HG03571 (cell line): Measurements from ENCODE around the gene EHBP1L1.
A peak's percentile ranks its signal among the peaks of the same experiment; 100 is the strongest.

Source experiments
- ATAC-seq: cut with Tn5 transposase; IDR thresholded peaks from one replicate; pipeline ENCODE4 v1.9.1; 2021; ENCODE audit not compliant: unreplicated experiment

EHBP1L1 gene

GRCh38 chr11:65576867-65577755 lies 1.3 kb downstream of the EHBP1L1 start:
- ATAC-seq: no peak

- ATAC-seq: no peak
Measured at GRCh38 chr11:65577756-65578109, 1.9 kb downstream of the EHBP1L1 start.

GRCh38 chr11:65578134-65578533 lies 2.3 kb downstream of the EHBP1L1 start:
- ATAC-seq: no peak

GRCh38 chr11:65578667-65579066 lies 2.8 kb downstream of the EHBP1L1 start:
- no peak for ATAC-seq

GRCh38 chr11:65579291-65579690 lies 3.4 kb downstream of the EHBP1L1 start:
- no peak for ATAC-seq

- no peak for ATAC-seq
Measured at GRCh38 chr11:65580031-65580692, 4.3 kb downstream of the EHBP1L1 start.

- no peak for ATAC-seq
Measured at GRCh38 chr11:65580756-65581155, 4.9 kb downstream of the EHBP1L1 start.

- no peak for ATAC-seq
Measured at GRCh38 chr11:65581928-65582327, 6.1 kb downstream of the EHBP1L1 start.

GRCh38 chr11:65583589-65583988 lies 7.7 kb downstream of the EHBP1L1 start:
- ATAC-seq: no peak

- no peak for ATAC-seq
Measured at GRCh38 chr11:65584106-65584505, 8.3 kb downstream of the EHBP1L1 start.

- no peak for ATAC-seq
Measured at GRCh38 chr11:65584723-65585171, 8.9 kb downstream of the EHBP1L1 start.

GRCh38 chr11:65585396-65586246 lies 9.8 kb downstream of the EHBP1L1 start:
- ATAC-seq: no peak

GRCh38 chr11:65586247-65586630 lies 10.4 kb downstream of the EHBP1L1 start:
- ATAC-seq: no peak

- no peak for ATAC-seq
Measured at GRCh38 chr11:65586676-65587075, 10.8 kb downstream of the EHBP1L1 start.

GRCh38 chr11:65588199-65589054 lies 12.6 kb downstream of the EHBP1L1 start:
- peak; percentile 69 for ATAC-seq

GRCh38 chr11:65589444-65590239 lies 13.8 kb downstream of the EHBP1L1 start:
- no peak for ATAC-seq

GRCh38 chr11:65590240-65590738 lies 14.4 kb downstream of the EHBP1L1 start:
- no peak for ATAC-seq

- ATAC-seq: no peak
Measured at GRCh38 chr11:65591939-65592857, 16.3 kb downstream of the EHBP1L1 start.
